DOHH2 (cell line): Measurements from ENCODE around the gene LSAMP.

ENCODE experiments used
- H3F3A ChIP-seq: fragments of 200-600 bp; sonication (generic), shearing (Covaris generic); 2 replicates; pipeline ENCODE4 v1.6.0; 2016; ENCODE audit warnings: antibody characterized with exemption, mild to moderate bottlenecking; ENCODE audit not compliant: control insufficient read depth, insufficient read depth
- H3K27ac ChIP-seq: fragments of 200-600 bp; sonication (generic); 2 replicates; pipeline ENCODE4 v1.5.1; 2014; ENCODE audit warnings: low read depth, mild to moderate bottlenecking, low read length, moderate library complexity
- H3K27me3 ChIP-seq: fragments of 200-600 bp; sonication (generic); 2 replicates; pipeline ENCODE4 v1.6.1; 2014; ENCODE audit warnings: mild to moderate bottlenecking, low read length, mixed read lengths; ENCODE audit not compliant: control insufficient read depth
- H3K36me3 ChIP-seq: fragments of 200-600 bp; sonication (generic); 2 replicates; pipeline ENCODE4 v1.6.1; 2014; ENCODE audit warnings: mild to moderate bottlenecking, low read length, moderate library complexity, mixed read lengths; ENCODE audit not compliant: control insufficient read depth
- H3K4me1 ChIP-seq: fragments of 200-600 bp; sonication (generic); 2 replicates; pipeline ENCODE4 v1.6.1; 2014; ENCODE audit warnings: mild to moderate bottlenecking, low read length, mixed read lengths; ENCODE audit not compliant: control insufficient read depth
- H3K4me2 ChIP-seq: fragments of 200-600 bp; sonication (generic); 2 replicates; pipeline ENCODE4 v1.6.0; 2014; ENCODE audit warnings: mild to moderate bottlenecking, low read length, moderate library complexity
- H3K4me3 ChIP-seq: fragments of 200-600 bp; sonication (generic); 2 replicates; pipeline ENCODE4 v1.5.1; 2014; ENCODE audit warnings: mild to moderate bottlenecking, low read length, mixed read lengths
- H3K79me2 ChIP-seq: fragments of 200-600 bp; sonication (generic); 2 replicates; pipeline ENCODE4 v1.6.1; 2014; ENCODE audit warnings: mild to moderate bottlenecking, low read length, mixed read lengths; ENCODE audit not compliant: control insufficient read depth
- H3K9me2 ChIP-seq: fragments of 200-600 bp; sonication (generic); replicated peaks from 2 replicates; pipeline ENCODE4 v1.6.1; 2014; ENCODE audit warnings: mild to moderate bottlenecking, low read length, mixed read lengths; ENCODE audit not compliant: control insufficient read depth
- H3K9me3 ChIP-seq: fragments of 200-600 bp; sonication (generic); 2 replicates; pipeline ENCODE4 v1.6.1; 2014; ENCODE audit warnings: antibody characterized with exemption, low read length, mixed read lengths; ENCODE audit not compliant: control insufficient read depth, insufficient read depth
- H4K20me1 ChIP-seq: fragments of 200-600 bp; sonication (generic); 2 replicates; pipeline ENCODE4 v1.6.0; 2014; ENCODE audit warnings: low read depth, mild to moderate bottlenecking, antibody characterized with exemption, low read length, moderate library complexity; ENCODE audit not compliant: control insufficient read depth, insufficient read depth
- CTCF ChIP-seq: fragments of 200-600 bp; sonication (generic); IDR thresholded peaks from one replicate; pipeline ENCODE4 v1.5.1; 2014; ENCODE audit warnings: antibody characterized with exemption, mild to moderate bottlenecking, low read depth, low read length; ENCODE audit not compliant: poor library complexity, severe bottlenecking
- EZH2phosphoT487 ChIP-seq: fragments of 200-600 bp; sonication (generic); IDR thresholded peaks from 2 replicates; pipeline ENCODE4 v1.6.1; 2017; ENCODE audit warnings: borderline replicate concordance, mild to moderate bottlenecking, antibody characterized with exemption, low read length, moderate library complexity, mixed read lengths

LSAMP gene

GRCh38 chr3:116188231-116188785 lies 257.0 kb downstream of the LSAMP start:
- no peak overlapping the region for H3K4me3 ChIP-seq
- TF ChIP-seq CTCF (no peak), EZH2phosphoT487 (no peak)
- no peak overlapping the region for H3K4me2 ChIP-seq
- H3K36me3 ChIP-seq, result no peaks in the 10 kb centered on the region
- no peaks in the 10 kb centered on the region for H3F3A ChIP-seq
- no peaks in the 10 kb centered on the region for H3K79me2 ChIP-seq
- no peaks in the 10 kb centered on the region for H4K20me1 ChIP-seq
- no peak overlapping the region for H3K27ac ChIP-seq
- H3K9me3 ChIP-seq, result no peaks in the 10 kb centered on the region
- no peaks in the 10 kb centered on the region for H3K9me2 ChIP-seq
- no peaks in the 10 kb centered on the region for H3K27me3 ChIP-seq
- H3K4me1 ChIP-seq, result no peaks in the 10 kb centered on the region

GRCh38 chr3:116186049-116186448 lies 259.2 kb downstream of the LSAMP start:
- no peaks in the 10 kb centered on the region for H3K79me2 ChIP-seq
- TF ChIP-seq CTCF (no peak), EZH2phosphoT487 (no peak)
- no peaks in the 10 kb centered on the region for H3F3A ChIP-seq
- no peaks in the 10 kb centered on the region for H3K36me3 ChIP-seq
- no peaks in the 10 kb centered on the region for H3K27me3 ChIP-seq
- H3K4me2 ChIP-seq, result no peak overlapping the region
- no peaks in the 10 kb centered on the region for H3K9me2 ChIP-seq
- H3K9me3 ChIP-seq, result no peaks in the 10 kb centered on the region
- H3K27ac ChIP-seq, result no peak overlapping the region
- no peak overlapping the region for H3K4me3 ChIP-seq
- no peaks in the 10 kb centered on the region for H4K20me1 ChIP-seq
- no peaks in the 10 kb centered on the region for H3K4me1 ChIP-seq

GRCh38 chr3:116181159-116181558 lies 264.1 kb downstream of the LSAMP start:
- Histone ChIP-seq H4K20me1 (no peaks in the 10 kb centered on the region), H3K4me1 (no peaks in the 10 kb centered on the region), H3K36me3 (no peaks in the 10 kb centered on the region), H3K27me3 (no peaks in the 10 kb centered on the region), H3K9me3 (no peaks in the 10 kb centered on the region; the same call in 1 of the 2 replicates), H3F3A (no peaks in the 10 kb centered on the region), H3K9me2 (no peaks in the 10 kb centered on the region), H3K79me2 (no peaks in the 10 kb centered on the region), H3K27ac (no peak overlapping the region), H3K4me2 (no peak overlapping the region), H3K4me3 (no peak overlapping the region)
- no peak for TF ChIP-seq CTCF
- no peak for TF ChIP-seq EZH2phosphoT487
